A673 (cell line): Measurements from ENCODE around the gene FAM171A2. TPM values are rescaled to one million over a fixed set of nuclear protein-coding genes. Genes with fewer than 3 reads are reported as not detected.

Experiments used
- BruUV-seq: library from RNA; stranded (reverse); fragments of 400-500 nt; replicated peaks from 2 replicates; lab custom pipeline; 2021; lab: Mats Ljungman, UMichigan
- CTCF ChIA-PET: fragments of 300-600 bp; sonication (Branson Sonifier 250); formaldehyde crosslinking; loops from one replicate; lab custom pipeline; 2022; ENCODE audit warnings: antibody characterized with exemption; lab: Charles Lee
- POLR2A ChIA-PET: fragments of 300-600 bp; sonication (Branson Sonifier 250); formaldehyde crosslinking; loops from one replicate; lab custom pipeline; 2022; ENCODE audit warnings: antibody characterized with exemption; ENCODE audit not compliant: low non-redundant PET; lab: Charles Lee
- DNase-seq: peaks from one replicate; pipeline ENCODE4 v3.0.0-alpha.2; 2015; ENCODE audit warnings: low spot score
- H3K27ac ChIP-seq: fragments of 200-600 bp; sonication (generic); 2 replicates; pipeline ENCODE4 v1.5.1; 2016; ENCODE audit warnings: mixed run types, low read depth, mild to moderate bottlenecking, mixed read lengths, antibody characterized with exemption, low read length; ENCODE audit not compliant: poor library complexity, severe bottlenecking
- H3K27me3 ChIP-seq: fragments of 200-600 bp; sonication (generic); replicated peaks from 2 replicates; pipeline ENCODE4 v1.6.1; 2017; ENCODE audit warnings: mixed run types, low read depth, mild to moderate bottlenecking, mixed read lengths, antibody characterized with exemption, low read length; ENCODE audit not compliant: insufficient read depth, poor library complexity
- H3K36me3 ChIP-seq: fragments of 200-600 bp; sonication (generic); 2 replicates; pipeline ENCODE4 v1.6.1; 2016; ENCODE audit warnings: mixed run types, mild to moderate bottlenecking, mixed read lengths, antibody characterized with exemption, low read length; ENCODE audit not compliant: insufficient read depth, poor library complexity, severe bottlenecking
- H3K4me1 ChIP-seq: fragments of 200-600 bp; sonication (generic); 2 replicates; pipeline ENCODE4 v1.6.1; 2017; ENCODE audit warnings: mixed run types, mild to moderate bottlenecking, mixed read lengths, antibody characterized with exemption, low read length; ENCODE audit not compliant: insufficient read depth, poor library complexity, severe bottlenecking
- H3K4me3 ChIP-seq: fragments of 200-600 bp; sonication (generic); 2 replicates; pipeline ENCODE4 v1.5.1; 2016; ENCODE audit warnings: low read depth, mixed run types, mild to moderate bottlenecking, mixed read lengths, low read length; ENCODE audit not compliant: poor library complexity, severe bottlenecking
- H3K9me3 ChIP-seq: fragments of 200-600 bp; sonication (generic); 2 replicates; pipeline ENCODE4 v1.6.1; 2016; ENCODE audit warnings: mixed run types, low read depth, mild to moderate bottlenecking, mixed read lengths, antibody characterized with exemption, low read length; ENCODE audit not compliant: poor library complexity, severe bottlenecking
- CTCF ChIP-seq: fragments of 300-800, 200-600 bp; sonication (generic); conservative IDR thresholded peaks from 2 replicates; pipeline ENCODE4 v1.5.1; 2017; ENCODE audit warnings: low read depth, mild to moderate bottlenecking, antibody characterized with exemption, low read length, moderate library complexity, mixed read lengths
- EZH2 ChIP-seq: fragments of 200-600 bp; sonication (generic); IDR thresholded peaks from 2 replicates; pipeline ENCODE4 v1.6.1; 2017; ENCODE audit warnings: borderline replicate concordance, low read depth, mild to moderate bottlenecking, mixed read lengths, antibody characterized with exemption, low read length; ENCODE audit not compliant: poor library complexity, severe bottlenecking
- intact Hi-C: fragments of 100-400 bp; cut with micrococcal nuclease; formaldehyde crosslinking; loops from one replicate; pipeline ENCODE4 v1.10.0; 2022; ENCODE audit not compliant: unreplicated experiment
- total RNA-seq: library from RNA; stranded (reverse); gene quantifications from 2 replicates; pipeline ENCODE4 v1.2.3, GENCODE V29; 2021

FAM171A2 gene
- total RNA-seq, 1 experiment from 2014 or later, result 12.8 TPM

GRCh38 chr17:44307387-44308186 lies 56.1 kb downstream of the FAM171A2 start:
- H3K27ac ChIP-seq, result no peak overlapping the region
- no peaks in the 10 kb centered on the region for H3K36me3 ChIP-seq
- no peaks in the 10 kb centered on the region for H3K9me3 ChIP-seq
- TF ChIP-seq CTCF (no peak), EZH2 (no peak)
- peak; percentile 27 for DNase-seq
- no TSS peak for BruUV-seq
- intact Hi-C loops, result no loop called here
- ChIA-PET POLR2A (no interaction called here), CTCF (no interaction called here)
- H3K27me3 ChIP-seq, result peaks cover 4% of the 10 kb centered on the region
- H3K4me3 ChIP-seq, result no peak overlapping the region
- no peaks in the 10 kb centered on the region for H3K4me1 ChIP-seq

DNA sequence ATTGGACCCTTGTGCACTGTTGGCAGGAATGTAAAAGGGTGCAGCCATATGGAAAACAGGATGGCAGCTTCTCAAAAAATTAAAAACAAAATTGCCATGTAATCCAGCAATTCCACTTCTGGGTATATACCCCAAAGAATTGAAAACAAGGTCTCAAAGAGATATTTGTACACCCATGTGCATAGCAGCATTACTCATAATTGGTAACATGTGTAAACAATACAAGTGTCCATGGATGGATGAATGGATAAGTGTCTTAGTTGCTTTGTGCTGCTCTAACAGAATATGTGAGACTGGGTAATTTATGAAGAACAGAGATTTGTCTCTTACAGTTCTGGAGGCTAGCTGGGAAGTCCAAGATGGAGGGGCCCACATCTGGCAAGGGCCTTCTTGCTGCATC lies 59.0 kb downstream of the FAM171A2 start:
- DNase-seq, result no peak
- POLR2A ChIA-PET, result no interaction called here
- H3K9me3 ChIP-seq, result no peaks in the 10 kb centered on the region
- BruUV-seq, result no TSS peak
- H3K27ac ChIP-seq, result no peak overlapping the region
- TF ChIP-seq CTCF, result no peak
- no peak for TF ChIP-seq EZH2
- H3K36me3 ChIP-seq, result no peaks in the 10 kb centered on the region
- H3K27me3 ChIP-seq, result peaks cover 4% of the 10 kb centered on the region
- intact Hi-C loops, result no loop called here
- CTCF ChIA-PET, result no interaction called here
- H3K4me3 ChIP-seq, result no peak overlapping the region
- no peaks in the 10 kb centered on the region for H3K4me1 ChIP-seq

Other genes starting within 250 kb of the FAM171A2 start
- 16.9 and 27.1 TPM in 2 replicates for gene HDAC5, start 240.2 kb downstream of the FAM171A2 start, total RNA-seq
- 13.5 and 14.7 TPM in 2 replicates for gene HROB, start 221.9 kb downstream of the FAM171A2 start, total RNA-seq
- gene ASB16, start 193.1 kb downstream of the FAM171A2 start, total RNA-seq, result 0.17 TPM in 1 of 2 replicates, not detected in the other
- gene TMUB2, start 176.9 kb downstream of the FAM171A2 start, total RNA-seq, result 13.0 and 13.3 TPM in 2 replicates
- 36.9 and 44.5 TPM in 2 replicates for gene ATXN7L3, start 164.0 kb downstream of the FAM171A2 start, total RNA-seq
- 101 and 114 TPM in 2 replicates for gene UBTF, start 144.2 kb downstream of the FAM171A2 start, total RNA-seq
- not detected in 2 replicates for gene SLC4A1, start 95.7 kb downstream of the FAM171A2 start, total RNA-seq
- 0.56 and 1.2 TPM in 2 replicates for gene RUNDC3A, start 55.3 kb downstream of the FAM171A2 start, total RNA-seq
- gene SLC25A39, start 39.0 kb downstream of the FAM171A2 start, total RNA-seq, result 75.5 and 83.5 TPM in 2 replicates
- gene GRN, start 18.6 kb downstream of the FAM171A2 start, total RNA-seq, result 50.4 and 52.0 TPM in 2 replicates
- gene ITGA2B, start 25.8 kb upstream of the FAM171A2 start, total RNA-seq, result 0.62 and 1.0 TPM in 2 replicates
- 32.9 and 33.8 TPM in 2 replicates for gene GPATCH8, start 139.6 kb upstream of the FAM171A2 start, total RNA-seq
- gene FZD2, start 193.6 kb upstream of the FAM171A2 start, total RNA-seq, result 23.5 and 23.7 TPM in 2 replicates